Erythroblast (primary cell): ENCODE measurements around the gene MKS1.

Experiments used
- GATA1 ChIP-seq: IDR thresholded peaks from 2 replicates; pipeline ENCODE4 v1.6.1; 2011; ENCODE audit warnings: low read depth, mild to moderate bottlenecking, control low read depth, low read length, moderate library complexity
- POLR2A ChIP-seq: IDR thresholded peaks from 2 replicates; pipeline ENCODE4 v1.6.1; 2011; ENCODE audit warnings: mild to moderate bottlenecking, low read length

DNA sequence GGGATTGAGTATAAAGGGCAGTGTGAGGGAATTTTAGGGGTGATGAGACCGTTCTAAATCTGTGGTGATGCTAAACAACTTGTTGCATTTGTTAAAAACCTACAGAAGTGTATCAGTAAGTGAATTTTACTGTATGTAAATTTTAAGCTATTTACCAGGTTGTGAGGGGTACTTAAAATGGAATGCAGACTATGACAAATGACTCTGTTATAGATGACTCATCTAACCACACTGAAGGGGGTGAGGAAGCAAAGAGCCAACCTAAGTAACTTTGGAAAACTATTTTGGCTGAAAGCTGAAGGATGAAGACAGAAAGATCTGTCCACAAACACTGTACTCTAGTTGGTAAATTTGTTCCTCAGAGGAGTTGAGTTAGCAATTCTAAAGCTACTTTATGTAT, 5.3 kb upstream of the MKS1 start:
- TF ChIP-seq POLR2A (no peak), GATA1 (no peak)
